ENCODE data around the gene CRHR1.

The CRHR1 gene

GRCh38 chr17:45867171-45867570 lies 83.1 kb downstream of the CRHR1 start:
- DNase-seq (ENCODE audit: low read depth, low spot score), result no peak

- DNase-seq (ENCODE audit: low read depth, low spot score), result no peak
Measured at GRCh38 chr17:45867702-45868101, 83.6 kb downstream of the CRHR1 start.

- DNase-seq (ENCODE audit: low read depth, low spot score), result no peak
Measured at GRCh38 chr17:45868276-45868675, 84.2 kb downstream of the CRHR1 start.

- no peak for DNase-seq (ENCODE audit: low read depth, low spot score)
Measured at GRCh38 chr17:45869676-45870341, 85.7 kb downstream of the CRHR1 start.

GRCh38 chr17:45870342-45870974 lies 86.3 kb downstream of the CRHR1 start:
- no peak for DNase-seq (ENCODE audit: low read depth, low spot score)

GRCh38 chr17:45871718-45872117 lies 87.6 kb downstream of the CRHR1 start:
- no peak for DNase-seq (ENCODE audit: low read depth, low spot score)

- DNase-seq (ENCODE audit: low read depth, low spot score), result no peak
Measured at GRCh38 chr17:45873728-45874127, 89.6 kb downstream of the CRHR1 start.

GRCh38 chr17:45874151-45874550 lies 90.0 kb downstream of the CRHR1 start:
- DNase-seq (ENCODE audit: low read depth, low spot score), result no peak

- no peak for DNase-seq (ENCODE audit: low read depth, low spot score)
Measured at GRCh38 chr17:45876539-45876938, 92.4 kb downstream of the CRHR1 start.

GRCh38 chr17:45877467-45877866 lies 93.3 kb downstream of the CRHR1 start:
- DNase-seq (ENCODE audit: low read depth, low spot score), result no peak

- DNase-seq (ENCODE audit: low read depth, low spot score), result no peak
Measured at GRCh38 chr17:45883063-45883462, 98.9 kb downstream of the CRHR1 start.
